ENCODE results near the gene WDR45B.

Gene WDR45B

DNA sequence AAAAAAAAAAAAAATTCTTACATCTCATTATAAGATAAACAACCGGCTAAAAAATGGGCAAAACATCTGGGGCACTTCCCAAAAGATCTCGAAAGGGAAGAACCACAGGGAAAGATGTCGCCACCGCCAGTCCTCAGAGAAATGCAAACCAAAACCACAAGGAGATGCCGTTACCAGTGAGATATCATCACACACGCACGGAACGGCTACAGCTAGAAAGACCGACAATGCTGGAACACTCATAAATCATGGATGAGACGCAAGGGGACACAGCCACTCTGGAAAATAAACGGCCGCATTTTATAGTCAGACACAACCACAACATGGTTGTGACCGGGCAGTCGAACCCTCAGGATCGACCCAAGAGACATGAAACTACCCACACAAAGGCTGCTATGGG lies 24.5 kb downstream of the WDR45B start:
- peaks cover 85% of the 10 kb centered on the region for H3K36me3 ChIP-seq (ENCODE audit: insufficient read depth, low read length)
- H2AFZ ChIP-seq (ENCODE audit: low read length): no peak overlapping the region
- H3K9ac ChIP-seq (ENCODE audit: low read length): no peak overlapping the region
- no peaks in the 10 kb centered on the region for H3K79me2 ChIP-seq (ENCODE audit: insufficient read depth, low read length)
- H4K20me1 ChIP-seq (ENCODE audit: insufficient read depth, low read length): no peaks in the 10 kb centered on the region
- H3K27me3 ChIP-seq (ENCODE audit: insufficient read depth, low read length): no peaks in the 10 kb centered on the region
- no peak overlapping the region for H3K4me2 ChIP-seq (ENCODE audit: low read length)
- H3K27ac ChIP-seq (ENCODE audit: low read depth, low read length, poor library complexity, severe bottlenecking): no peak overlapping the region
- no peaks in the 10 kb centered on the region for H3K9me2 ChIP-seq (ENCODE audit: low read depth, low read length)
- TF ChIP-seq EZH2 (IDR thresholded peaks at IDR 0.05; ENCODE audit: borderline replicate concordance, low read length): no peak
- TF ChIP-seq, protein P1, sequence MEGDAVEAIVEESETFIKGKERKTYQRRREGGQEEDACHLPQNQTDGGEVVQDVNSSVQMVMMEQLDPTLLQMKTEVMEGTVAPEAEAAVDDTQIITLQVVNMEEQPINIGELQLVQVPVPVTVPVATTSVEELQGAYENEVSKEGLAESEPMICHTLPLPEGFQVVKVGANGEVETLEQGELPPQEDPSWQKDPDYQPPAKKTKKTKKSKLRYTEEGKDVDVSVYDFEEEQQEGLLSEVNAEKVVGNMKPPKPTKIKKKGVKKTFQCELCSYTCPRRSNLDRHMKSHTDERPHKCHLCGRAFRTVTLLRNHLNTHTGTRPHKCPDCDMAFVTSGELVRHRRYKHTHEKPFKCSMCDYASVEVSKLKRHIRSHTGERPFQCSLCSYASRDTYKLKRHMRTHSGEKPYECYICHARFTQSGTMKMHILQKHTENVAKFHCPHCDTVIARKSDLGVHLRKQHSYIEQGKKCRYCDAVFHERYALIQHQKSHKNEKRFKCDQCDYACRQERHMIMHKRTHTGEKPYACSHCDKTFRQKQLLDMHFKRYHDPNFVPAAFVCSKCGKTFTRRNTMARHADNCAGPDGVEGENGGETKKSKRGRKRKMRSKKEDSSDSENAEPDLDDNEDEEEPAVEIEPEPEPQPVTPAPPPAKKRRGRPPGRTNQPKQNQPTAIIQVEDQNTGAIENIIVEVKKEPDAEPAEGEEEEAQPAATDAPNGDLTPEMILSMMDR (IDR thresholded peaks at IDR 0.05; ENCODE audit: low read length): no peak
- no peak overlapping the region for H3K4me3 ChIP-seq (ENCODE audit: low read depth, low read length, poor library complexity, severe bottlenecking)
- no peaks in the 10 kb centered on the region for H3K4me1 ChIP-seq (ENCODE audit: insufficient read depth, low read length, severe bottlenecking)
- H3K9me3 ChIP-seq (ENCODE audit: low read length): no peaks in the 10 kb centered on the region
- H3F3A ChIP-seq (ENCODE audit: insufficient read depth, low read length): no peaks in the 10 kb centered on the region

DNA sequence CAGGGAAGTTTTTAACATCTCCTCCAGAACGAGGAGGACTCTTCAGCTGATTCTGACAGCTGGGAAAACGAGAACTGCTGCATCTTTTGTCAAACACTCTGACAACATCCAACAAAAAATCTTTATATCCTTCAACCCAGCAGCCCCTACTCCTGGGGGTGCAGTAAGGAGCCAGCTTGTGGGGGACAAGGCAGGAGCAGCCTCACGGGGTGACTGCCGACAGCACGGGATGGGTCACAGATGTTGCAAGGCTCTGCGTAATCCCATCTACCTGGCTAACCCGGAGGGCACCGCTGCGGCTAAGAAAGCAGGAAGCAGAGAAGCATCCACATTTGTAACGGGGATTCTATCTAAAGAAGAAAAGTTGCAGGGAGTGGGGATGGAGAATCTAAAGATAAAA lies 28.6 kb downstream of the WDR45B start:
- Histone ChIP-seq H3K9me3 (ENCODE audit: low read length) (no peaks in the 10 kb centered on the region), H2AFZ (ENCODE audit: low read length) (no peak overlapping the region), H3K4me1 (ENCODE audit: insufficient read depth, low read length, severe bottlenecking) (no peaks in the 10 kb centered on the region), H3F3A (ENCODE audit: insufficient read depth, low read length) (no peaks in the 10 kb centered on the region), H3K27ac (ENCODE audit: low read depth, low read length, poor library complexity, severe bottlenecking) (no peak overlapping the region), H3K9ac (ENCODE audit: low read length) (no peak overlapping the region), H3K9me2 (ENCODE audit: low read depth, low read length) (no peaks in the 10 kb centered on the region), H3K79me2 (ENCODE audit: insufficient read depth, low read length) (no peaks in the 10 kb centered on the region), H3K27me3 (ENCODE audit: insufficient read depth, low read length) (no peaks in the 10 kb centered on the region), H3K36me3 (ENCODE audit: insufficient read depth, low read length) (peaks cover 86% of the 10 kb centered on the region), H3K4me3 (ENCODE audit: low read depth, low read length, poor library complexity, severe bottlenecking) (no peak overlapping the region), H3K4me2 (ENCODE audit: low read length) (no peak overlapping the region), H4K20me1 (ENCODE audit: insufficient read depth, low read length) (no peaks in the 10 kb centered on the region)
- TF ChIP-seq, protein P1 (IDR thresholded peaks at IDR 0.05; ENCODE audit: low read length): no peak
- no peak for TF ChIP-seq EZH2 (IDR thresholded peaks at IDR 0.05; ENCODE audit: borderline replicate concordance, low read length)

DNA sequence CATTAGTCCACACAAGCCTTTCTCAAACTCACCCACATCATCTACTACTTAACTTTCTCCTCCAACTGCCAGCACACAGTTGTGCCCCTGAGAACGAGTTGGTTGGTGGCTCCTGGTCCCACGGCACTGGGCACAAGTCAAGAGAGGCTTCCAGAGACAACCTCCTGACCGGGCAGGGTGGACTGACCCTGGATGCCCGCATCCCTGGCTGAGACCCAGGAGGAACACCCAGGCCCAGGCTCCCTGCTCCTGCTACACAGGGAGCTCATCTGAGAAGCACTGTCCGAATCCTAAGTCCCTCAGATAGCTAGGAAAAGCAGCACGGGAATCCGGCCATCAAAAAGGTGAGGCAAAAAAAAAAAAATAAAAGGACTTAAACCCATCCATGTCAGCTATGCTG lies 29.0 kb downstream of the WDR45B start:
- Histone ChIP-seq H3K27ac (ENCODE audit: low read depth, low read length, poor library complexity, severe bottlenecking) (no peak overlapping the region), H3K79me2 (ENCODE audit: insufficient read depth, low read length) (no peaks in the 10 kb centered on the region), H3K4me3 (ENCODE audit: low read depth, low read length, poor library complexity, severe bottlenecking) (no peak overlapping the region), H3K4me2 (ENCODE audit: low read length) (no peak overlapping the region), H3K36me3 (ENCODE audit: insufficient read depth, low read length) (peaks cover 88% of the 10 kb centered on the region), H4K20me1 (ENCODE audit: insufficient read depth, low read length) (no peaks in the 10 kb centered on the region), H2AFZ (ENCODE audit: low read length) (no peak overlapping the region), H3K4me1 (ENCODE audit: insufficient read depth, low read length, severe bottlenecking) (no peaks in the 10 kb centered on the region), H3K9ac (ENCODE audit: low read length) (no peak overlapping the region), H3K9me3 (ENCODE audit: low read length) (no peaks in the 10 kb centered on the region), H3F3A (ENCODE audit: insufficient read depth, low read length) (no peaks in the 10 kb centered on the region), H3K9me2 (ENCODE audit: low read depth, low read length) (no peaks in the 10 kb centered on the region), H3K27me3 (ENCODE audit: insufficient read depth, low read length) (no peaks in the 10 kb centered on the region)
- TF ChIP-seq EZH2 (IDR thresholded peaks at IDR 0.05; ENCODE audit: borderline replicate concordance, low read length): no peak
- TF ChIP-seq, protein P1 (IDR thresholded peaks at IDR 0.05; ENCODE audit: low read length): no peak

All from OCI-LY1 (cell line).